Measurements from ENCODE around the gene TCERG1L.

DNA sequence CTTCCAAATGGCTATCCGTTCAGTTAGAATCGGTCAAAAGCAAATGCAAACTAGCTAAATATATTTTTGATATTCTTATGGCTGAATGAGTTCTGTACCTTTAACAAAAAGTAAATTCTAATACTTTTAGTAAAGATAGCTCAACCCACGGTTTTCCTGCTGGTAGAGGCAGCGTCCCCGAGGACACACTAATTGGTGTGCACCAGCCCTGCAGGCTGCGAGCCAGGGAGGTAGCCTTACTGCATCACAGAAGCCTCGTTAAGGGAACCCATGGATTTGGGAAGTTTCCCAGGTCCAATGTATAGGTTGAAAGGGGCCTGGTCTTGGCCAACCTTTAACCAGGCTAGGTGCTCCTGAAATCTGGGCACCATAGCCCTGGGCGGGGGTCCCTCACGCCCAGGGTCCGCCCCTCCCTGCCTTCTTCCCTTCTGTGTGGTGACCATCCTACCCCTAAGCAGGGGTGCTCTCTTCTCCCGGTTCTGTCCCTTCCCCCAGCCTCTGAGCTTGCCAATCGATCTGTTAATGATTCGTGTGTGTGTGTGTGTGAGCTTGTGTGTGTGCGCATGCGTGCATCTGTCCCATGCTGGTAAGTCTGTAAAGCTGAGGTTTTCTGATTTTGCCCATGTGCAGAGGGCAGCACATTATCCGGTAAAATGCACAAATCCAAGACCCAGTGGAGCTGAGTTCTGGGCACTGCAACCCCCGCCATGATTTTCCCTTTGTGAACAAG is 191.7 kb downstream of the TCERG1L start:
- TF ChIP-seq, protein P1, sequence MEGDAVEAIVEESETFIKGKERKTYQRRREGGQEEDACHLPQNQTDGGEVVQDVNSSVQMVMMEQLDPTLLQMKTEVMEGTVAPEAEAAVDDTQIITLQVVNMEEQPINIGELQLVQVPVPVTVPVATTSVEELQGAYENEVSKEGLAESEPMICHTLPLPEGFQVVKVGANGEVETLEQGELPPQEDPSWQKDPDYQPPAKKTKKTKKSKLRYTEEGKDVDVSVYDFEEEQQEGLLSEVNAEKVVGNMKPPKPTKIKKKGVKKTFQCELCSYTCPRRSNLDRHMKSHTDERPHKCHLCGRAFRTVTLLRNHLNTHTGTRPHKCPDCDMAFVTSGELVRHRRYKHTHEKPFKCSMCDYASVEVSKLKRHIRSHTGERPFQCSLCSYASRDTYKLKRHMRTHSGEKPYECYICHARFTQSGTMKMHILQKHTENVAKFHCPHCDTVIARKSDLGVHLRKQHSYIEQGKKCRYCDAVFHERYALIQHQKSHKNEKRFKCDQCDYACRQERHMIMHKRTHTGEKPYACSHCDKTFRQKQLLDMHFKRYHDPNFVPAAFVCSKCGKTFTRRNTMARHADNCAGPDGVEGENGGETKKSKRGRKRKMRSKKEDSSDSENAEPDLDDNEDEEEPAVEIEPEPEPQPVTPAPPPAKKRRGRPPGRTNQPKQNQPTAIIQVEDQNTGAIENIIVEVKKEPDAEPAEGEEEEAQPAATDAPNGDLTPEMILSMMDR (IDR thresholded peaks at IDR 0.05), result no peak
- no peak for TF ChIP-seq SMAD3 (CRISPR knock-in tag; IDR thresholded peaks at IDR 0.05; ENCODE audit: borderline replicate concordance)
- TF ChIP-seq NFYB (CRISPR knock-in tag; conservative IDR thresholded peaks at IDR 0.05; ENCODE audit: low read depth), result no peak
- TF ChIP-seq, protein P2, sequence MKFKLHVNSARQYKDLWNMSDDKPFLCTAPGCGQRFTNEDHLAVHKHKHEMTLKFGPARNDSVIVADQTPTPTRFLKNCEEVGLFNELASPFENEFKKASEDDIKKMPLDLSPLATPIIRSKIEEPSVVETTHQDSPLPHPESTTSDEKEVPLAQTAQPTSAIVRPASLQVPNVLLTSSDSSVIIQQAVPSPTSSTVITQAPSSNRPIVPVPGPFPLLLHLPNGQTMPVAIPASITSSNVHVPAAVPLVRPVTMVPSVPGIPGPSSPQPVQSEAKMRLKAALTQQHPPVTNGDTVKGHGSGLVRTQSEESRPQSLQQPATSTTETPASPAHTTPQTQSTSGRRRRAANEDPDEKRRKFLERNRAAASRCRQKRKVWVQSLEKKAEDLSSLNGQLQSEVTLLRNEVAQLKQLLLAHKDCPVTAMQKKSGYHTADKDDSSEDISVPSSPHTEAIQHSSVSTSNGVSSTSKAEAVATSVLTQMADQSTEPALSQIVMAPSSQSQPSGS (CRISPR knock-in tag; IDR thresholded peaks at IDR 0.05; ENCODE audit: borderline replicate concordance, low read depth), result no peak
- TF ChIP-seq, protein P3, sequence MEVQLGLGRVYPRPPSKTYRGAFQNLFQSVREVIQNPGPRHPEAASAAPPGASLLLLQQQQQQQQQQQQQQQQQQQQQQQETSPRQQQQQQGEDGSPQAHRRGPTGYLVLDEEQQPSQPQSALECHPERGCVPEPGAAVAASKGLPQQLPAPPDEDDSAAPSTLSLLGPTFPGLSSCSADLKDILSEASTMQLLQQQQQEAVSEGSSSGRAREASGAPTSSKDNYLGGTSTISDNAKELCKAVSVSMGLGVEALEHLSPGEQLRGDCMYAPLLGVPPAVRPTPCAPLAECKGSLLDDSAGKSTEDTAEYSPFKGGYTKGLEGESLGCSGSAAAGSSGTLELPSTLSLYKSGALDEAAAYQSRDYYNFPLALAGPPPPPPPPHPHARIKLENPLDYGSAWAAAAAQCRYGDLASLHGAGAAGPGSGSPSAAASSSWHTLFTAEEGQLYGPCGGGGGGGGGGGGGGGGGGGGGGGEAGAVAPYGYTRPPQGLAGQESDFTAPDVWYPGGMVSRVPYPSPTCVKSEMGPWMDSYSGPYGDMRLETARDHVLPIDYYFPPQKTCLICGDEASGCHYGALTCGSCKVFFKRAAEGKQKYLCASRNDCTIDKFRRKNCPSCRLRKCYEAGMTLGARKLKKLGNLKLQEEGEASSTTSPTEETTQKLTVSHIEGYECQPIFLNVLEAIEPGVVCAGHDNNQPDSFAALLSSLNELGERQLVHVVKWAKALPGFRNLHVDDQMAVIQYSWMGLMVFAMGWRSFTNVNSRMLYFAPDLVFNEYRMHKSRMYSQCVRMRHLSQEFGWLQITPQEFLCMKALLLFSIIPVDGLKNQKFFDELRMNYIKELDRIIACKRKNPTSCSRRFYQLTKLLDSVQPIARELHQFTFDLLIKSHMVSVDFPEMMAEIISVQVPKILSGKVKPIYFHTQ (CRISPR knock-in tag; IDR thresholded peaks at IDR 0.05), result no peak
- TF ChIP-seq SP1 (CRISPR knock-in tag; conservative IDR thresholded peaks at IDR 0.05), result no peak
- no peak for TF ChIP-seq ZNF121 (CRISPR knock-in tag; IDR thresholded peaks at IDR 0.05)
- no peak for TF ChIP-seq ZNF138 (CRISPR knock-in tag; conservative IDR thresholded peaks at IDR 0.05)

Data from WTC11 (cell line).